HEK293T (cell line): ENCODE data around the gene HSD3B2.

Source experiments
- ARNT ChIP-seq: fragments of 450-650 bp; IDR thresholded peaks from 2 replicates; pipeline ENCODE4 v1.6.1; 2017; ENCODE audit warnings: mild to moderate bottlenecking
- BHLHE40 ChIP-seq: fragments of 450-650 bp; IDR thresholded peaks from 2 replicates; pipeline ENCODE4 v1.6.1; 2016; ENCODE audit warnings: mild to moderate bottlenecking, moderate library complexity, borderline replicate concordance
- ELF4 ChIP-seq: fragments of 450-650 bp; IDR thresholded peaks from 2 replicates; pipeline ENCODE4 v1.6.1; 2017; ENCODE audit warnings: antibody characterized with exemption
- FOXA1 ChIP-seq: fragments of 450-650 bp; IDR thresholded peaks from 2 replicates; pipeline ENCODE4 v1.6.1; 2016; ENCODE audit warnings: mild to moderate bottlenecking
- FOXK2 ChIP-seq: fragments of 450-650 bp; IDR thresholded peaks from 2 replicates; pipeline ENCODE4 v1.6.1; 2016; ENCODE audit warnings: mild to moderate bottlenecking
- FOXM1 ChIP-seq: fragments of 450-650 bp; IDR thresholded peaks from 2 replicates; pipeline ENCODE4 v1.6.1; 2017; ENCODE audit warnings: mild to moderate bottlenecking, borderline replicate concordance
- HDGF ChIP-seq: fragments of 450-650 bp; IDR thresholded peaks from 2 replicates; pipeline ENCODE4 v1.6.1; 2017; ENCODE audit warnings: antibody characterized with exemption, borderline replicate concordance
- NFRKB ChIP-seq: fragments of 450-650 bp; IDR thresholded peaks from 2 replicates; pipeline ENCODE4 v1.6.1; 2016; ENCODE audit warnings: mild to moderate bottlenecking, moderate library complexity
- SP1 ChIP-seq: fragments of 450-650 bp; IDR thresholded peaks from 2 replicates; pipeline ENCODE4 v1.6.1; 2017
- SUZ12 ChIP-seq: fragments of 450-650 bp; IDR thresholded peaks from 2 replicates; pipeline ENCODE4 v1.6.1; 2016; ENCODE audit warnings: mild to moderate bottlenecking
- TARDBP ChIP-seq: fragments of 450-650 bp; IDR thresholded peaks from 2 replicates; pipeline ENCODE4 v1.6.1; 2016
- ZNF384 ChIP-seq: fragments of 450-650 bp; IDR thresholded peaks from 2 replicates; pipeline ENCODE4 v1.6.1; 2016
- TF ChIP-seq, protein P1 (sequence below): fragments of 450-650 bp; IDR thresholded peaks from 2 replicates; pipeline ENCODE4 v1.6.1; 2016

GRCh38 chr1:119470958-119471357, 56.0 kb downstream of the HSD3B2 start:
- no peak for TF ChIP-seq FOXK2
- no peak for TF ChIP-seq FOXM1
- TF ChIP-seq SP1: no peak
- no peak for TF ChIP-seq BHLHE40
- TF ChIP-seq NFRKB: no peak
- TF ChIP-seq FOXA1: no peak
- no peak for TF ChIP-seq ZNF384
- TF ChIP-seq ARNT: no peak
- TF ChIP-seq, protein P1, sequence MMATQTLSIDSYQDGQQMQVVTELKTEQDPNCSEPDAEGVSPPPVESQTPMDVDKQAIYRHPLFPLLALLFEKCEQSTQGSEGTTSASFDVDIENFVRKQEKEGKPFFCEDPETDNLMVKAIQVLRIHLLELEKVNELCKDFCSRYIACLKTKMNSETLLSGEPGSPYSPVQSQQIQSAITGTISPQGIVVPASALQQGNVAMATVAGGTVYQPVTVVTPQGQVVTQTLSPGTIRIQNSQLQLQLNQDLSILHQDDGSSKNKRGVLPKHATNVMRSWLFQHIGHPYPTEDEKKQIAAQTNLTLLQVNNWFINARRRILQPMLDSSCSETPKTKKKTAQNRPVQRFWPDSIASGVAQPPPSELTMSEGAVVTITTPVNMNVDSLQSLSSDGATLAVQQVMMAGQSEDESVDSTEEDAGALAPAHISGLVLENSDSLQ: no peak
- no peak for TF ChIP-seq TARDBP
- TF ChIP-seq SUZ12: no peak
- TF ChIP-seq HDGF: no peak
- TF ChIP-seq ELF4: no peak
